ENCODE measurements around the gene DIPK1A.

The DIPK1A gene

GRCh38 chr1:92843429-92844352, 117.6 kb downstream of the DIPK1A start:
- H3K27me3 Mint-ChIP-seq (ENCODE audit: low read depth): no peaks in the 10 kb centered on the region
- peaks cover 6% of the 10 kb centered on the region for H3K4me1 Mint-ChIP-seq (ENCODE audit: low read depth)
- peaks cover 39% of the 10 kb centered on the region for H3K36me3 Mint-ChIP-seq (ENCODE audit: low read depth)
- no peak overlapping the region for H3K27ac Mint-ChIP-seq
- no peaks in the 10 kb centered on the region for H3K9me3 Mint-ChIP-seq
- H3K4me3 Mint-ChIP-seq: no peak overlapping the region

GRCh38 chr1:92843046-92843423, 118.2 kb downstream of the DIPK1A start:
- no peaks in the 10 kb centered on the region for H3K9me3 Mint-ChIP-seq
- no peaks in the 10 kb centered on the region for H3K27me3 Mint-ChIP-seq (ENCODE audit: low read depth)
- H3K36me3 Mint-ChIP-seq (ENCODE audit: low read depth): peaks cover 43% of the 10 kb centered on the region
- no peak overlapping the region for H3K4me3 Mint-ChIP-seq
- H3K27ac Mint-ChIP-seq: no peak overlapping the region
- H3K4me1 Mint-ChIP-seq (ENCODE audit: low read depth): peaks cover 10% of the 10 kb centered on the region

GRCh38 chr1:92842082-92843045, 118.9 kb downstream of the DIPK1A start:
- Mint-ChIP-seq H3K27me3 (ENCODE audit: low read depth) (no peaks in the 10 kb centered on the region), H3K36me3 (ENCODE audit: low read depth) (peaks cover 50% of the 10 kb centered on the region), H3K4me1 (ENCODE audit: low read depth) (peaks cover 17% of the 10 kb centered on the region), H3K9me3 (no peaks in the 10 kb centered on the region), H3K27ac (no peak overlapping the region), H3K4me3 (no peak overlapping the region)

GRCh38 chr1:92840600-92840999, 120.7 kb downstream of the DIPK1A start:
- peaks cover 62% of the 10 kb centered on the region for H3K36me3 Mint-ChIP-seq (ENCODE audit: low read depth)
- H3K4me3 Mint-ChIP-seq: no peak overlapping the region
- no peak overlapping the region for H3K27ac Mint-ChIP-seq
- no peaks in the 10 kb centered on the region for H3K9me3 Mint-ChIP-seq
- H3K27me3 Mint-ChIP-seq (ENCODE audit: low read depth): no peaks in the 10 kb centered on the region
- peaks cover 29% of the 10 kb centered on the region for H3K4me1 Mint-ChIP-seq (ENCODE audit: low read depth)

- H3K27ac Mint-ChIP-seq: peak overlapping the region; percentile 6
- no peaks in the 10 kb centered on the region for H3K27me3 Mint-ChIP-seq (ENCODE audit: low read depth)
- no peak overlapping the region for H3K4me3 Mint-ChIP-seq
- H3K4me1 Mint-ChIP-seq (ENCODE audit: low read depth): peaks cover 38% of the 10 kb centered on the region
- H3K9me3 Mint-ChIP-seq: no peaks in the 10 kb centered on the region
- H3K36me3 Mint-ChIP-seq (ENCODE audit: low read depth): peaks cover 74% of the 10 kb centered on the region
Measured at GRCh38 chr1:92839442-92839841, 121.8 kb downstream of the DIPK1A start.

GRCh38 chr1:92838519-92838918, 122.7 kb downstream of the DIPK1A start:
- no peaks in the 10 kb centered on the region for H3K9me3 Mint-ChIP-seq
- peaks cover 47% of the 10 kb centered on the region for H3K4me1 Mint-ChIP-seq (ENCODE audit: low read depth)
- H3K27ac Mint-ChIP-seq: no peak overlapping the region
- H3K36me3 Mint-ChIP-seq (ENCODE audit: low read depth): peaks cover 72% of the 10 kb centered on the region
- no peaks in the 10 kb centered on the region for H3K27me3 Mint-ChIP-seq (ENCODE audit: low read depth)
- H3K4me3 Mint-ChIP-seq: no peak overlapping the region

GRCh38 chr1:92837062-92837461, 124.2 kb downstream of the DIPK1A start:
- H3K9me3 Mint-ChIP-seq: no peaks in the 10 kb centered on the region
- H3K36me3 Mint-ChIP-seq (ENCODE audit: low read depth): peaks cover 77% of the 10 kb centered on the region
- H3K4me3 Mint-ChIP-seq: no peak overlapping the region
- H3K27ac Mint-ChIP-seq: peak overlapping the region; percentile 53
- peaks cover 56% of the 10 kb centered on the region for H3K4me1 Mint-ChIP-seq (ENCODE audit: low read depth)
- no peaks in the 10 kb centered on the region for H3K27me3 Mint-ChIP-seq (ENCODE audit: low read depth)

- Mint-ChIP-seq H3K27ac (no peak overlapping the region), H3K4me3 (peak overlapping the region; percentile 96), H3K36me3 (ENCODE audit: low read depth) (peaks cover 67% of the 10 kb centered on the region)
Measured at GRCh38 chr1:92834617-92835016, 126.6 kb downstream of the DIPK1A start.

GRCh38 chr1:92833840-92834239, 127.4 kb downstream of the DIPK1A start:
- H3K27me3 Mint-ChIP-seq (ENCODE audit: low read depth): no peaks in the 10 kb centered on the region
- H3K4me1 Mint-ChIP-seq (ENCODE audit: low read depth): peaks cover 55% of the 10 kb centered on the region
- H3K4me3 Mint-ChIP-seq: peak overlapping the region; percentile 96
- H3K27ac Mint-ChIP-seq: peak overlapping the region; percentile 37
- H3K9me3 Mint-ChIP-seq: no peaks in the 10 kb centered on the region
- peaks cover 62% of the 10 kb centered on the region for H3K36me3 Mint-ChIP-seq (ENCODE audit: low read depth)

More at GRCh38 chr1:92834617-92835016, 126.6 kb downstream of the DIPK1A start:
- Mint-ChIP-seq H3K9me3 (no peaks in the 10 kb centered on the region), H3K4me1 (ENCODE audit: low read depth) (peaks cover 59% of the 10 kb centered on the region), H3K27me3 (ENCODE audit: low read depth) (no peaks in the 10 kb centered on the region)

GRCh38 chr1:92832537-92833114, 128.6 kb downstream of the DIPK1A start:
- H3K36me3 Mint-ChIP-seq (ENCODE audit: low read depth): peaks cover 54% of the 10 kb centered on the region
- H3K27ac Mint-ChIP-seq: peak overlapping the region; percentile 96
- H3K9me3 Mint-ChIP-seq: no peaks in the 10 kb centered on the region
- H3K4me3 Mint-ChIP-seq: peak overlapping the region; percentile 96
- no peaks in the 10 kb centered on the region for H3K27me3 Mint-ChIP-seq (ENCODE audit: low read depth)
- H3K4me1 Mint-ChIP-seq (ENCODE audit: low read depth): peaks cover 47% of the 10 kb centered on the region

GRCh38 chr1:92831762-92832536, 129.3 kb downstream of the DIPK1A start, which contains the start of gene RPL5:
TSS of gene RPL5 (plus strand) at chr1:92832040. CDS start at chr1:92832115, 75 bp downstream.
- peaks cover 40% of the 10 kb centered on the region for H3K4me1 Mint-ChIP-seq (ENCODE audit: low read depth)
- H3K4me3 Mint-ChIP-seq: peak within 1 kb of the TSS; percentile 96
- H3K27me3 Mint-ChIP-seq (ENCODE audit: low read depth): no peaks in the 10 kb centered on the region
- peak within 1 kb of the TSS; percentile 96 for H3K27ac Mint-ChIP-seq
- peaks cover 47% of the 10 kb centered on the region for H3K36me3 Mint-ChIP-seq (ENCODE audit: low read depth)
- H3K9me3 Mint-ChIP-seq: no peaks in the 10 kb centered on the region

- H3K27ac Mint-ChIP-seq: peak overlapping the region; percentile 96
Measured at GRCh38 chr1:92831368-92831761, 129.9 kb downstream of the DIPK1A start.

GRCh38 chr1:92826792-92827191, 134.5 kb downstream of the DIPK1A start:
- H3K27ac Mint-ChIP-seq: no peak overlapping the region
- no peaks in the 10 kb centered on the region for H3K36me3 Mint-ChIP-seq (ENCODE audit: low read depth)
- no peaks in the 10 kb centered on the region for H3K9me3 Mint-ChIP-seq
- no peaks in the 10 kb centered on the region for H3K27me3 Mint-ChIP-seq (ENCODE audit: low read depth)
- H3K4me1 Mint-ChIP-seq (ENCODE audit: low read depth): peaks cover 4% of the 10 kb centered on the region
- no peak overlapping the region for H3K4me3 Mint-ChIP-seq

More at GRCh38 chr1:92831368-92831761, 129.9 kb downstream of the DIPK1A start:
- Mint-ChIP-seq H3K4me1 (ENCODE audit: low read depth) (peaks cover 40% of the 10 kb centered on the region), H3K27me3 (ENCODE audit: low read depth) (no peaks in the 10 kb centered on the region), H3K9me3 (no peaks in the 10 kb centered on the region), H3K4me3 (peak overlapping the region; percentile 96), H3K36me3 (ENCODE audit: low read depth) (peaks cover 42% of the 10 kb centered on the region)
